ENCODE results near the gene GNAI1.

- TF ChIP-seq CTCF (conservative IDR thresholded peaks at IDR 0.05) (no peak), ZFX (IDR thresholded peaks at IDR 0.05) (no peak)
These were observed 4.6 kb downstream of the GNAI1 start for GRCh38 chr7:80139236-80139635.
